ENCODE measurements around the gene PLAC8. TPM values are rescaled to one million over a fixed set of nuclear protein-coding genes. Genes with fewer than 3 reads are reported as not detected.
A peak's percentile ranks its signal among the peaks of the same experiment; 100 is the strongest.
"Not testable (repeated sequence)": the region's sequence is repeated elsewhere in the genome, so short reads cannot be mapped to it uniquely, and the experiment has no call there.

PLAC8 gene
- total RNA-seq, 4 donors from 2014 or later = 0.78 to 3.5 (median 2.0) TPM

DNA sequence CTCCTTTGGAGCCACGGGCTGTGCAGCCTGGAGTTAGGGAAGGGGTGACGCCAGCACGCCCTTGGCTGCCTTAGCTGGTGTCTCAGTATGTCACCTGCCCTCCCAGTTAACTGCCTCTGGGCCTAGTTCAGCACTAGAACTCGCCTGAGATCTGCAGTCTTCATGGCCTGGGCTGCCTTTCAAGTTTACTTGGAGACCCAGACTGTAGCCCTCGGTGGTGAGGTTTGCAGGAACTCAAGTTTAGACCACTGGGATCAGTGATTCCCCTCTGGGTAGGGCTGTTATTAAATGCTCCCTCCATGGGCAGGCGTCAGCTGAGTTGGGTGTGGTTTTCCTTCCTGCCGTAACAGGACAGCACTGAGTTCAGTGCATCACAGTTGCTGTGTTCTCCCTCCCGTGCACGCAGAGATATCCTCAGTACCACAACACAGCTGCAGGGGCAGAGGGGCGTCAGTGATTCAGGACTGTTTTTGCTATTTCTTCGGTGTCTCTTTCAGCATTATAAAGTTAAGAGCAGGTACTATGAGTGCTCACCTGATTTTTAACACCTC is 30.5 kb downstream of the PLAC8 start:
- TF ChIP-seq POLR2AphosphoS5 (IDR thresholded peaks at IDR 0.05) = no peak
- TF ChIP-seq POLR2A (IDR thresholded peaks at IDR 0.05; ENCODE audit: low read depth) = no peak
- TF ChIP-seq EP300 (IDR thresholded peaks at IDR 0.05) = no peak
- TF ChIP-seq CTCF (IDR thresholded peaks at IDR 0.05) = no peak
- no peaks in the 10 kb centered on the region for H3K4me1 ChIP-seq
- WGBS = 70% methylated on average over 10 of the region's 11 CpGs
- H3K27ac ChIP-seq (replicated peaks in 1 of 4) = no peak overlapping the region
- H3K9me3 ChIP-seq = no peaks in the 10 kb centered on the region
- no peaks in the 10 kb centered on the region for H3K36me3 ChIP-seq
- no peak overlapping the region for H3K4me3 ChIP-seq
- H3K27me3 ChIP-seq = no peaks in the 10 kb centered on the region
- intact Hi-C loops (cut with DNase I) = no loop called here
- no peak for DNase-seq (ENCODE audit: extremely low spot score)

GRCh38 chr4:83082777-83083176 is 31.8 kb downstream of the PLAC8 start:
- H3K36me3 ChIP-seq = no peaks in the 10 kb centered on the region
- no peaks in the 10 kb centered on the region for H3K4me1 ChIP-seq
- no peak overlapping the region for H3K4me3 ChIP-seq
- intact Hi-C loops (cut with DNase I) = no loop called here
- H3K27me3 ChIP-seq = no peaks in the 10 kb centered on the region
- TF ChIP-seq POLR2AphosphoS5 (IDR thresholded peaks at IDR 0.05) (no peak), POLR2A (IDR thresholded peaks at IDR 0.05; ENCODE audit: low read depth) (no peak), CTCF (IDR thresholded peaks at IDR 0.05) (no peak), EP300 (IDR thresholded peaks at IDR 0.05) (no peak)
- WGBS = 83% methylated on average over 4 of the region's 4 CpGs
- no peak for DNase-seq (ENCODE audit: extremely low spot score)
- H3K27ac ChIP-seq (replicated peaks in 1 of 4) = no peak overlapping the region
- H3K9me3 ChIP-seq = no peaks in the 10 kb centered on the region

GRCh38 chr4:83080561-83080960 is 34.0 kb downstream of the PLAC8 start:
- no peak for DNase-seq (ENCODE audit: extremely low spot score)
- peaks cover 0 to 10% (median 9%) of the 10 kb centered on the region in 4 donors for H3K4me1 ChIP-seq
- intact Hi-C loops (cut with DNase I) = no loop called here
- WGBS = 91% methylated on average over 6 of the region's 6 CpGs
- no peak overlapping the region for H3K4me3 ChIP-seq
- H3K36me3 ChIP-seq = peaks cover 0 to 15% (median 4%) of the 10 kb centered on the region in 4 donors
- H3K27me3 ChIP-seq = no peaks in the 10 kb centered on the region
- H3K27ac ChIP-seq (replicated peaks in 1 of 4) = no peak overlapping the region
- H3K9me3 ChIP-seq = no peaks in the 10 kb centered on the region
- TF ChIP-seq POLR2AphosphoS5 (IDR thresholded peaks at IDR 0.05) = no peak
- no peak for TF ChIP-seq EP300 (IDR thresholded peaks at IDR 0.05)
- no peak for TF ChIP-seq CTCF (IDR thresholded peaks at IDR 0.05)

- H3K4me3 ChIP-seq = no peak overlapping the region
- H3K27me3 ChIP-seq = no peaks in the 10 kb centered on the region
- TF ChIP-seq POLR2AphosphoS5 (IDR thresholded peaks at IDR 0.05) (peak in 1 of 2 donors; percentile 59), EP300 (IDR thresholded peaks at IDR 0.05) (no peak), POLR2A (IDR thresholded peaks at IDR 0.05; ENCODE audit: low read depth) (no peak), CTCF (IDR thresholded peaks at IDR 0.05) (no peak)
- H3K4me1 ChIP-seq = peaks cover 0 to 26% (median 24%) of the 10 kb centered on the region in 4 donors
- intact Hi-C loops (cut with DNase I) = loop anchor here (5.0 kb wide), 3 partner anchors 37 to 207 kb away; partner anchors contain the start of genes COQ2 and PLAC8
- DNase-seq (ENCODE audit: extremely low spot score) = no peak
- H3K36me3 ChIP-seq = peaks cover 9 to 46% (median 27%) of the 10 kb centered on the region in 4 donors
- 27% methylated on average over 4 of the region's 4 CpGs for WGBS
- no peaks in the 10 kb centered on the region for H3K9me3 ChIP-seq
- H3K27ac ChIP-seq (replicated peaks in 1 of 4) = peak overlapping the region; percentile 56 to 69 (median 65)
Observed at GRCh38 chr4:83075311-83076095, 39.0 kb downstream of the PLAC8 start.

- intact Hi-C loops (cut with DNase I) = loop anchor here (5.0 kb wide), 3 partner anchors 38 to 208 kb away; partner anchors contain the start of genes COQ2 and PLAC8
- Histone ChIP-seq H3K27ac (replicated peaks in 1 of 4) (peak overlapping the region; percentile 56 to 69 (median 65)), H3K36me3 (peaks cover 9 to 53% (median 31%) of the 10 kb centered on the region in 4 donors), H3K4me1 (peaks cover 0 to 26% (median 24%) of the 10 kb centered on the region in 4 donors)
- DNase-seq (ENCODE audit: extremely low spot score); H3K4me3 ChIP-seq; H3K27me3 ChIP-seq; H3K9me3 ChIP-seq: not testable (repeated sequence)
- 87% methylated on average over 7 of the region's 7 CpGs for WGBS
Observed at GRCh38 chr4:83074783-83075182, 39.7 kb downstream of the PLAC8 start.

Data from esophagus muscularis mucosa (tissue), 4 donors.